ENCODE results near the gene SLC35B4.

DNA sequence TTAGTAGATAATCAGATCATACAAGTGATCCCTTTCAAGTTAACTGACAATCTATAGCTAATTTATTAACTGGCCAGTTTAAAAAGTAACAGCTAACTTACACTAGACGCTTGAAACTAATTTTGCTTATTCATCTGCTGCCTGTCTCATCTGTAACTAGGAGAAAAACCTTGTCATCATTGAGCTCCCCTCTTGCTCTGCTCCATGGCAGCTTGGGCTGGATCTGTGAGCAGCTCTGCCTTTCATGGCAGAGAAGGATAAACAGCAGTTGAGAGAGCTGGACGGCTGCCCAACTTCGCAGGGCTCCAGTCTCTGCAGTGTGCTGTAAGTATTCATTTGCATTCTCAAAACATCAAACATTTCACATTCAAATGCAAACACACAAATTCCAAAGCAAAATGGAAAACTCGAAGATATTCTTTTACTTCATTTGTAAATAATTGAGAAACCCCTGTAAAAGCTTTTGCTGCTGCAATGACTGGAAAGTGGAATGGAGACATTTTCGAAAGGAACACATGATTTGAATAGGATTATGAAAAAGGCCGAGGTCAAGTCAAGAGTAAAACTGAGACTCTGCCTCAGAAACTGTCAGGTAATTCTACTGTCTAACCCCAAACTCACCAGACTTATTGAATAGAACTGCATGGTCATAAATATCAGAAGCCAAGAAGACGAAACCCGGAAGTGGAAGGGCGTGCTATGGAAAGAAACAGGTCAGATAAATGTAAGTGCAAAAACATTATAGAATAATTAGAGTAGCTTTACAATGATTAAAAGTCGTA is 17.6 kb downstream of the SLC35B4 start:
- TF ChIP-seq, protein P1, sequence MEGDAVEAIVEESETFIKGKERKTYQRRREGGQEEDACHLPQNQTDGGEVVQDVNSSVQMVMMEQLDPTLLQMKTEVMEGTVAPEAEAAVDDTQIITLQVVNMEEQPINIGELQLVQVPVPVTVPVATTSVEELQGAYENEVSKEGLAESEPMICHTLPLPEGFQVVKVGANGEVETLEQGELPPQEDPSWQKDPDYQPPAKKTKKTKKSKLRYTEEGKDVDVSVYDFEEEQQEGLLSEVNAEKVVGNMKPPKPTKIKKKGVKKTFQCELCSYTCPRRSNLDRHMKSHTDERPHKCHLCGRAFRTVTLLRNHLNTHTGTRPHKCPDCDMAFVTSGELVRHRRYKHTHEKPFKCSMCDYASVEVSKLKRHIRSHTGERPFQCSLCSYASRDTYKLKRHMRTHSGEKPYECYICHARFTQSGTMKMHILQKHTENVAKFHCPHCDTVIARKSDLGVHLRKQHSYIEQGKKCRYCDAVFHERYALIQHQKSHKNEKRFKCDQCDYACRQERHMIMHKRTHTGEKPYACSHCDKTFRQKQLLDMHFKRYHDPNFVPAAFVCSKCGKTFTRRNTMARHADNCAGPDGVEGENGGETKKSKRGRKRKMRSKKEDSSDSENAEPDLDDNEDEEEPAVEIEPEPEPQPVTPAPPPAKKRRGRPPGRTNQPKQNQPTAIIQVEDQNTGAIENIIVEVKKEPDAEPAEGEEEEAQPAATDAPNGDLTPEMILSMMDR (IDR thresholded peaks at IDR 0.05 in 2 of 3, conservative IDR thresholded peaks at IDR 0.05 in 1 of 3; ENCODE audit: borderline replicate concordance in 1 of 3, insufficient read depth in 1 of 3, low read depth in 2 of 3, low read length in 2 of 3), result no peak
- TF ChIP-seq POLR2A (IDR thresholded peaks at IDR 0.05; ENCODE audit: borderline replicate concordance, extremely low read depth, insufficient read depth, insufficient read length) (no peak), RAD21 (IDR thresholded peaks at IDR 0.05; ENCODE audit: low read depth) (no peak), ELF1 (IDR thresholded peaks at IDR 0.05; ENCODE audit: borderline replicate concordance, low read depth) (no peak), EGR1 (IDR thresholded peaks at IDR 0.05; ENCODE audit: low read depth) (no peak), FOSL1 (IDR thresholded peaks at IDR 0.05; ENCODE audit: low read depth) (no peak), EZH2 (IDR thresholded peaks at IDR 0.05) (no peak), SIN3A (IDR thresholded peaks at IDR 0.05; ENCODE audit: low read depth) (no peak), SP1 (IDR thresholded peaks at IDR 0.05; ENCODE audit: low read depth) (no peak), EZH2phosphoT487 (IDR thresholded peaks at IDR 0.05; ENCODE audit: borderline replicate concordance) (no peak)
- TF ChIP-seq, protein P2, sequence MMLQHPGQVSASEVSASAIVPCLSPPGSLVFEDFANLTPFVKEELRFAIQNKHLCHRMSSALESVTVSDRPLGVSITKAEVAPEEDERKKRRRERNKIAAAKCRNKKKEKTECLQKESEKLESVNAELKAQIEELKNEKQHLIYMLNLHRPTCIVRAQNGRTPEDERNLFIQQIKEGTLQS (IDR thresholded peaks at IDR 0.05), result no peak

All from HCT116 (cell line).